Left ventricle myocardium inferior (tissue), 1 donor: ENCODE results near the gene RYR1. TPM values are rescaled to one million over a fixed set of nuclear protein-coding genes. Genes with fewer than 3 reads are reported as not detected.

Source experiments
- DNase-seq: peaks from one replicate; pipeline ENCODE4 v3.0.0-alpha.2; 2020
- H3K27ac ChIP-seq: fragments of 200-600 bp; replicated peaks from 2 replicates; pipeline ENCODE4 v1.8.0; 2021
- H3K27me3 ChIP-seq: fragments of 200-600 bp; 2 replicates; pipeline ENCODE4 v1.8.0; 2021; ENCODE audit warnings: low read depth
- H3K36me3 ChIP-seq: fragments of 200-600 bp; 2 replicates; pipeline ENCODE4 v1.8.0; 2021
- H3K4me1 ChIP-seq: fragments of 200-600 bp; 2 replicates; pipeline ENCODE4 v1.8.0; 2021
- H3K4me3 ChIP-seq: fragments of 200-600 bp; 2 replicates; pipeline ENCODE4 v1.8.0; 2021; ENCODE audit warnings: mild to moderate bottlenecking, moderate library complexity
- H3K9me3 ChIP-seq: fragments of 200-600 bp; replicated peaks from 2 replicates; pipeline ENCODE4 v1.8.0; 2021
- intact Hi-C: fragments of 100-400 bp; cut with micrococcal nuclease; formaldehyde crosslinking; loops from one replicate; pipeline ENCODE4 v1.11.0; 2022
- total RNA-seq: library from RNA; stranded (reverse); fragmentation: NEBNext Ultra II Directional; extraction: Animal tissue kit (Norgen Biotek cat#: 25700); gene quantifications from one replicate; pipeline ENCODE4 v1.2.1, GENCODE V29; 2021
- TF ChIP-seq, protein P1 (sequence below): fragments of 200-600 bp; IDR thresholded peaks from 2 replicates; pipeline ENCODE4 v1.8.0; 2021; ENCODE audit warnings: antibody characterized with exemption, mild to moderate bottlenecking, borderline replicate concordance
- donor health status: DM: no; HTN: yes; CAD: no; lungs with severe emphysema.

Gene RYR1
- total RNA-seq, 1 donor from 2014 or later = 0.74 TPM

DNA sequence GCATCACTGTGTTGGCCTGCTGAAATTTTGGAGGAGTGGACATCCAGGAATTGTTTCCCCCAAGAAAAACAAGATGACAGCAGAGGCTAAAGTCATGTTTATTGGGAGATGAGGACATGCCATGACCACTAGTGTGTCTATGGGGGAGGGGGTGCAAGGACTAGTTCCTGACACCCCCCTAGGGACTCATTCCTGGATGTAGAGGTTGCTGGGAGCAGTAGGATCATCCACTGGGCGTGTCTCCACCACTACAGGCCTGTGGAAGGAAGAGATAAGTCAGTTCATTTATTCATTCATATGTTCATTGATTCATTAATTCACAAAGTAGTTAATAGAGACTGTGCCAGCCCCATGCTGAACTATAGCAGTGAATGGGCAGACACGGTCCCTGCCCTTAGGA, 154.1 kb downstream of the RYR1 start:
- TF ChIP-seq, protein P1, sequence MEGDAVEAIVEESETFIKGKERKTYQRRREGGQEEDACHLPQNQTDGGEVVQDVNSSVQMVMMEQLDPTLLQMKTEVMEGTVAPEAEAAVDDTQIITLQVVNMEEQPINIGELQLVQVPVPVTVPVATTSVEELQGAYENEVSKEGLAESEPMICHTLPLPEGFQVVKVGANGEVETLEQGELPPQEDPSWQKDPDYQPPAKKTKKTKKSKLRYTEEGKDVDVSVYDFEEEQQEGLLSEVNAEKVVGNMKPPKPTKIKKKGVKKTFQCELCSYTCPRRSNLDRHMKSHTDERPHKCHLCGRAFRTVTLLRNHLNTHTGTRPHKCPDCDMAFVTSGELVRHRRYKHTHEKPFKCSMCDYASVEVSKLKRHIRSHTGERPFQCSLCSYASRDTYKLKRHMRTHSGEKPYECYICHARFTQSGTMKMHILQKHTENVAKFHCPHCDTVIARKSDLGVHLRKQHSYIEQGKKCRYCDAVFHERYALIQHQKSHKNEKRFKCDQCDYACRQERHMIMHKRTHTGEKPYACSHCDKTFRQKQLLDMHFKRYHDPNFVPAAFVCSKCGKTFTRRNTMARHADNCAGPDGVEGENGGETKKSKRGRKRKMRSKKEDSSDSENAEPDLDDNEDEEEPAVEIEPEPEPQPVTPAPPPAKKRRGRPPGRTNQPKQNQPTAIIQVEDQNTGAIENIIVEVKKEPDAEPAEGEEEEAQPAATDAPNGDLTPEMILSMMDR = no peak
- peaks cover 8% of the 10 kb centered on the region for H3K27me3 ChIP-seq
- intact Hi-C loops = no loop called here
- DNase-seq = no peak
- H3K4me1 ChIP-seq = no peaks in the 10 kb centered on the region
- H3K9me3 ChIP-seq = no peaks in the 10 kb centered on the region
- no peak overlapping the region for H3K4me3 ChIP-seq
- no peaks in the 10 kb centered on the region for H3K36me3 ChIP-seq
- no peak overlapping the region for H3K27ac ChIP-seq

DNA sequence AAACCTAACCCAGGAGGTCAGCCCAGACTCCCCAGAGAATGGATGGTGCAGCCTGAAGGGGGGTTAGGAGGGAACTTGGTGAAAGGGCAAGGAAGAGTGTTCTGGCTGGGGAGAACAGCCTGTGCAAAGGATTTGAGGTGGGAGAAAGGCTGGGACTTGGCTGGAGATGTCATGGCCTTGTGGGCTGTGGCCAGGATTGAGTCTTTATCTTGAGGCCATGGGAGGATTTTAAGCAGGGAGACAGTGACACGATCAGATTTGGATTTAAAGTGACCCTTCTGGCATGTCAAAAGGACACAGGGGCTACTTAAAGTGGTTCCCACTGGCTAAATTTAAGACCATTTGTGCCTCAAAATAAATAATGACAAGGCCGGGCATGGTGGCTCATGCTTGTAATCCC, 154.6 kb downstream of the RYR1 start:
- no peaks in the 10 kb centered on the region for H3K9me3 ChIP-seq
- H3K27ac ChIP-seq = no peak overlapping the region
- DNase-seq = no peak
- intact Hi-C loops = no loop called here
- TF ChIP-seq, protein P1 = no peak
- H3K36me3 ChIP-seq = no peaks in the 10 kb centered on the region
- no peaks in the 10 kb centered on the region for H3K4me1 ChIP-seq
- H3K4me3 ChIP-seq = no peak overlapping the region
- H3K27me3 ChIP-seq = peaks cover 11% of the 10 kb centered on the region

DNA sequence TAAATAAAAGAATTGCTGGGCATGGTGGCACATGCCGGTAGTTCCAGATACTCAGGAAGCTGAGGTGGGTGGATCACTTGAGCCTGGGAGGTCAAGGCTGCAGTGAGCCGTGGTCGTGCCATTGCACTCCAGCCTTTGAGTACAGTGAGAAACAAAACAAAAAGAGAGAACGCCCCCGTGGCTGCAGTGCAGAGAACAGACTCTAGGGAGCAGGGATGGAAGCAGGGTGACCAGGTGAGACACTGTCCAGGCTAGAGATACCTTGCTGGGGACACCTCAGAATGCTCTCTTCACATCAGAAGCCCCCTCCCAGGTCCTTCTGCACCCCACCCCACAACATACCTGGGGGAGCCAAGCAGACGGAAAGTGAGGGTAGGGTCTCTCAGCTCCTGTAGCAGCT, 159.4 kb downstream of the RYR1 start:
- H3K27me3 ChIP-seq = peaks cover 40% of the 10 kb centered on the region
- no peaks in the 10 kb centered on the region for H3K36me3 ChIP-seq
- no peaks in the 10 kb centered on the region for H3K4me1 ChIP-seq
- H3K4me3 ChIP-seq = no peak overlapping the region
- no peak for DNase-seq
- intact Hi-C loops = no loop called here
- TF ChIP-seq, protein P1 = no peak
- H3K9me3 ChIP-seq = no peaks in the 10 kb centered on the region
- H3K27ac ChIP-seq = no peak overlapping the region

DNA sequence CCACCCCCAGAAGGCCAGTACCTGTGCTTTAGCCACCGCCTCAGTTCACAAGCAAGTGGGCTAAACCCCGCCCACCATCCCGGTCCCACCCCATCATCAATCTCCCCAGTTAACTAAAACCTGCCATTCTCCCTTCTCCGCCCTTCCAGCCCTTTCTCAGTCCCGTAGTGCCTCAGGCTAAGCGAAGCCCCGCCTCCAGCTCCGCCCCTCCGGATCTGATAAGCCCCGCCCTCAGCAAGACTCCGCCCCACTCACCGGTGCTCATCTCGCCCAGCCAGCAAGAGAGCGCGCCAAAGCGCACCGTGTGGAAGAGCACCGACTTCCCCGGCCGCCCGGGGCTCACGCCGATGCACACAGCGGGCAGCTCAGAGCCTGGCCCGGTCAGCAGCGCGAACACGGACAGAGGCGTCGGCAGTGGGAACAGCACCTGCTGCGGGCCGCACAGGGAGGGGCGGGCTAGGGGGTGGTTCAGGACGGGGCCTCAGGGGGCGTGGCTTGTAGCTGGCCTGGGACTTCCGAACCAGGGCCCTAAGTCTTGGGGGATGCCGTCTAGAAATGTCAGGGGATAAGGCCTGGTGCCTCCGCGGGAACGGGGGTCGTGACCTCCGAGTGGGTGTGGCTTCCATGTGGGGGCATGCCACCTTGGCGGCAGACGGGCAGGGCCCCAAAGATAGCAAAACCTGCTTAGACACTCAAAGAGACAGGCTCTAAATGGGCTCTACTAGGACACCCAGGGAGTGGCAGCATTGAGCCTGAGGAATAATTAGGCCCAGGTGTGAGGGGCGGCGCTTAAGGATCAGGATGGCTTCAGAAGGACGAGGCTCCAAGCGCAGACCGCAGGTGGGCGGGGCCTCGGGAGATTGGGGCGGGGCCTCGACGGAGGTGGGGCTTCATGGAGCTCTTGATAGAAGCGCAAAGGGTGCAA, 162.8 kb downstream of the RYR1 start:
- Histone ChIP-seq H3K27me3 (peaks cover 40% of the 10 kb centered on the region), H3K4me3 (peak overlapping the region; percentile 32), H3K4me1 (no peaks in the 10 kb centered on the region), H3K9me3 (no peaks in the 10 kb centered on the region), H3K36me3 (no peaks in the 10 kb centered on the region), H3K27ac (no peak overlapping the region)
- no peak for DNase-seq
- intact Hi-C loops = no loop called here
- TF ChIP-seq, protein P1 = no peak

DNA sequence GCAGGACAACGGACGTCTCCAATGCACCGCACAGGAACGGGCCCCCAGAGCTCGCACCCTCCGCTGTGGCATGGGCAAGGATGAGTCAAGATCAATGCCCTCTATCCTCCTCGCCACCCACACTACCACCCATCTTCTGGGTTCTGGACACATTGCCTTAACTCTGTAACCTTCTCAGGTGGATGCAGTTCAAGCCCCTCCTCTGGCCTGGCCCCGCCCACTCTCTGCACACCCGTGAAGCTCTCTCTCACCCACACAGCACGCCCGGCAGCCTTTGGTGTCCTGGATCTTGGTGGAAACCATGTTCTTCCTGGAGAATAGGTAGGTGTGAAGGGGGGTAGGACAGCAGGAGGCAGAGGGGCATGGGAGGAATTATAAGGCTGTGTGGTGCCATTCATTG, 163.6 kb downstream of the RYR1 start:
- H3K4me3 ChIP-seq = no peak overlapping the region
- intact Hi-C loops = no loop called here
- TF ChIP-seq, protein P1 = no peak
- no peaks in the 10 kb centered on the region for H3K36me3 ChIP-seq
- no peak for DNase-seq
- no peaks in the 10 kb centered on the region for H3K9me3 ChIP-seq
- H3K27ac ChIP-seq = no peak overlapping the region
- H3K4me1 ChIP-seq = no peaks in the 10 kb centered on the region
- peaks cover 34% of the 10 kb centered on the region for H3K27me3 ChIP-seq
